SK-N-DZ (cell line): Measurements from ENCODE around the gene TRAPPC3L.

Experiments
- DNase-seq: peaks from one replicate; pipeline ENCODE4 v3.0.0-alpha.2; 2015; ENCODE audit warnings: low spot score

TRAPPC3L gene

DNA sequence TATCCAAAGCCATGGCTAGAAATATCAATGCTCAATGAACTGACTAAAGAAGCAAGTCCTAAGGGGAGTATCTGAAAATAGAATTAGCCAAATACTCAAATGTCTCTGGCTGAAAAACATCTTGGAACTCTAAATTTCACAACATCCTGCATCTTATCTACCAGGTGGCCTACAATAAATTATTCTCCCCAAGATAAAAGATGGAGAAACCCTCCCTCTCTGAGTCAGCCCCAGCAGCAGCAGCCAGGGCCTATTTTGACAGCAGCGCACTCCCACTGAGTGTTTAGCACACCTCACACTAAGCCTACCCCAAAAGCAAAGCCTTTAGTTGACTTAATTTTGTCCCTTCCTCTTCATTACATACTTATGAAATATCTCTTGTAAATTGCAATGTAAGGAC lies 78.4 kb downstream of the TRAPPC3L start:
- DNase-seq = no peak

- DNase-seq = no peak
Measured at GRCh38 chr6:116465246-116465645, 80.2 kb downstream of the TRAPPC3L start.

DNA sequence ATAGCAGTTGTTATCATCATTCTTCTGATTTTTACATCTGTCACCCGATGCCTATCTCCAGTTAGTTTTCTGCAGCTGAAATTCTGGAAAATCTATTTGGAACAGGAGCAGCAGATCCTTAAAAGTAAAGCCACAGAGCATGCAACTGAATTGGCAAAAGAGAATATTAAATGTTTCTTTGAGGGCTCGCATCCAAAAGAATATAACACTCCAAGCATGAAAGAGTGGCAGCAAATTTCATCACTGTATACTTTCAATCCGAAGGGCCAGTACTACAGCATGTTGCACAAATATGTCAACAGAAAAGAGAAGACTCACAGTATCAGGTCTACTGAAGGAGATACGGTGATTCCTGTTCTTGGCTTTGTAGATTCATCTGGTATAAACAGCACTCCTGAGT lies 82.2 kb downstream of the TRAPPC3L start:
- DNase-seq = no peak

DNA sequence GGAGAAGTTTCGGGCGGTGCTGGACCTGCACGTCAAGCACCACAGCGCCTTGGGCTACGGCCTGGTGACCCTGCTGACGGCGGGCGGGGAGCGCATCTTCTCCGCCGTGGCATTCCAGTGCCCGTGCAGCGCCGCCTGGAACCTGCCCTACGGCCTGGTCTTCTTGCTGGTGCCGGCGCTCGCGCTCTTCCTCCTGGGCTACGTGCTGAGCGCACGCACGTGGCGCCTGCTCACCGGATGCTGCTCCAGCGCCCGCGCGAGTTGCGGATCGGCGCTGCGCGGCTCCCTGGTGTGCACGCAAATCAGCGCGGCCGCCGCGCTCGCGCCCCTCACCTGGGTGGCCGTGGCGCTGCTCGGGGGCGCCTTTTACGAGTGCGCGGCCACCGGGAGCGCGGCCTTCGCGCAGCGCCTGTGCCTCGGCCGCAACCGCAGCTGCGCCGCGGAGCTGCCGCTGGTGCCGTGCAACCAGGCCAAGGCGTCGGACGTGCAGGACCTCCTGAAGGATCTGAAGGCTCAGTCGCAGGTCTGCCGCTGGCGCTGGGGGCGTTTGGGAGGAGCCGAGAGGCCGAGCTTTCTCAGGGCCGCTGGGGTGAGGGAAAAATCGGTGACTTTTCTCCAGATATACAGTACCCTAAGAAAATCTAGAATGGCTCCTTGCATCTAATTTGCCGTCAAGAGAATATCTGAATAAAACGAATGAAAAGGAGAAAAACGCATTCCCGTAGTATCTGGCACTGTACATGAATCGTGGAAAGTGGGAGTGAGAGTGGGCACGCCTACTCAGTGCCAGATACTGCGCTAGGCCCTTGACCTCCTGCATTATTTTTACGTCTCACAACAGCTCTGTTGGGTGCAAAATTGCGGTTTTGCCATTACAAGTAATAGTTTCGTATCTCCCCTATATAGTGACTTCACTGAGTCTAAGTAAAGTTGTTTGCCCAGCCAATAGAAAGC lies 83.3 kb downstream of the TRAPPC3L start:
- DNase-seq = peak; percentile 60

- no peak for DNase-seq
Measured at GRCh38 chr6:116461331-116461931, 84.1 kb downstream of the TRAPPC3L start, which contains the start of gene CALHM6. Gene CALHM6 (plus strand): TSS chr6:116461375. CDS start chr6:116461930, 555 bp downstream.

- no peak for DNase-seq
Measured at GRCh38 chr6:116459927-116460326, 85.6 kb downstream of the TRAPPC3L start.

- DNase-seq = no peak
Measured at GRCh38 chr6:116458264-116458663, 87.2 kb downstream of the TRAPPC3L start.

DNA sequence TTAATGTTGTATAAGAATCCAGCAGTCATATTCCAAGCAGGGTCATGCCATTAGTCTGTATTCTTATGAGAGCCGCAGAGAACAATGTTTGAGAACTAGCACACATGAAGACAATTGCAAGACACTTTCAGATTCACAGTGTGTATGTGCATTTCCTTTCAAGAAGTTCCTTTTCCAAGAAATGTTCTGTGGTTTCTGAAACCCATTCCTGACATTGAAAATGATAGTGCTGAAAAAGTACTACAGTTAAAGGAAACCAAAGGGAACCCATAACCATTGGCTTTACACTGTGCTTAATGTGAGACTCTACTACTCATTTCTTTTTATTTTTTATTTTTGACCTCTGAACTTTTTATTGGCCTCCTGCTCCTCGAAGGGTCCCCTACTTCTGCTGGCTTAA lies 88.6 kb downstream of the TRAPPC3L start:
- no peak for DNase-seq

GRCh38 chr6:116456106-116456505 lies 89.4 kb downstream of the TRAPPC3L start:
- no peak for DNase-seq

- DNase-seq = no peak
Measured at GRCh38 chr6:116452531-116452930, 93.0 kb downstream of the TRAPPC3L start.

DNA sequence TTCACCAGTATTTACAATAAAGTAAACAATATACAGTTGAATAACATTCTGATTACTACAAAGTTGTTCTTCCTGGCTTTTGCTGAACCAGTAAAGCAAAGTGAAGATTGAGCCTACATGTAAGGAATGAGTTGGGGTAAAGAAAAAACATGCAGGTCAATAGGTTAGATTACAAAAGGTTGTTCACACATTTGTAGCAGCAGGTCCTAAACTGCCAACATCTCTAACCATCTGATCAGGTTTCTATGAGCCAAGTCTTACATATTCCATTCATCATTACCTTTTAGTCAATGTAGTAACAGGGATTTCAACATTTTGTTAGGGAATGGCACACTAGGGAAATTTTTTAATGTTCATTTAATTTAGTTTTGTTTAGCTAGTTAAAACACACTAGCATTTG lies 93.6 kb downstream of the TRAPPC3L start:
- DNase-seq = no peak

DNA sequence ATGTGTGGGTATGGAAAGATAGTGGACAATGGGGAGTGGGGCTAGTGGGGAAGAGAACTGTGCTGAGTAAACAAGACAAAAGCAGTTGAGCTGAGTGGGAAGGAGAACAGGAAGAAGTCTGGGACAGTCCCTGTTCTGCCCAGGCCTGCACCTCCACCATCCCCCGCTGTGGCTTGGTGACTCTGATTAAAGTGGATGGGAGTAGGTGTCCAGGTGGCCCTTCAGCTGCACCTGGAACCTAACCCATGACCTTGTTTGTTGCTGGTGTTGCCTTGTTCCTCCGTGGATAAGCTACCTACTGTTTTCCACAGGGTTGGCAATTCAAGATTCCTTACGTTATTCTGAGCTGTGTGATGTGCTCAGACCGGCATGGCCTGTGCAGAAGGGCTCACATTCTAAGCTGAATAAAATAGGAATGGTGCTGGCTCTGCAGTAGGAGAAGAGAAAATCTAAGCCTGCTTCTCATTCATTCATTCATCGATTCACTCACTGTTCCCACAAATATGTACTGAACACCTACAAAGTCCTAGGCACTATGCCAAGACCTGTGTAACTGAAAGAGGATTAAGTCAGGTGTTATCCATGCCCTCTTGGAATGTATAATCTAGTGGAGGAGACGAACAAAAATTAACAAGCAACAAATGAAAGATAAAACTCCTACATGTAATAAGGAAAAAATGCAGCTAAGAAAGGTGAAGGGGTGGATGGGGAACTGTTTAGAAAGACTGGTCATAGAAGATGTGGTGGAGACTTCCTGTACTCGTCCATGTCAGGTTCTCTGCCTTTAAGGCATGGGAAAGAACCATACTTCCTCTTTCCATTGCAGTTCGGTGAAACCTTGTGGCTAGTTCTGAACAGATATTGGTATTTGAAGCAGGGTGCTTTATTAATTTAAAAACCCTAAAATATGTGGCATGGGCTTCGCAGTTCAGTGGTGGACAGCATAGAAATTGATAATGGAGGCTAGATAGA lies 94.4 kb downstream of the TRAPPC3L start:
- no peak for DNase-seq

DNA sequence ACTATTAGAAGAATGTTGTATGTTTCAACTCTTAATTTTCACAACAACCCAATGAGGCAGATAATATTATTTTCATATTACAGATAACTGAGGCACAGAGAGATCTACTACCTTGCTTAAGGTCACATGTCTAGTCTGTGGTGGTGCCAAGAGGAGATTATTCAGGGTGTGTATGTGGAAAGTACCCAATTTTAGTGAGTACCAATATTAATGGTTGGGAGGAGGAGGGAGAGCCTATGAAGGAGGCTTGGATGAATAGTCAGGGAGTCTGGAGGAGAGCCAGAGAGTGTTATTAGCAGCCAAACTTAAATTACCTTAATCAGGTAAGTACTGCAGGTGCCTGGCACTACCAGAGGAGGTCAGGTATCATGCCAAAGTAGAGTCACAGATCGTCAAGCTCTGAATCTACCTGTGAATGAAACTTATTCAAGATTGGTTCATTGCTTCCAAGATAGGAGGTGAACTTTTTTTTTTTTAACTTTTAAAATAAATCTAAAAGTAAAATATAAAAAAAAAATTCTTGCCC lies 95.2 kb downstream of the TRAPPC3L start:
- DNase-seq = no peak

DNA sequence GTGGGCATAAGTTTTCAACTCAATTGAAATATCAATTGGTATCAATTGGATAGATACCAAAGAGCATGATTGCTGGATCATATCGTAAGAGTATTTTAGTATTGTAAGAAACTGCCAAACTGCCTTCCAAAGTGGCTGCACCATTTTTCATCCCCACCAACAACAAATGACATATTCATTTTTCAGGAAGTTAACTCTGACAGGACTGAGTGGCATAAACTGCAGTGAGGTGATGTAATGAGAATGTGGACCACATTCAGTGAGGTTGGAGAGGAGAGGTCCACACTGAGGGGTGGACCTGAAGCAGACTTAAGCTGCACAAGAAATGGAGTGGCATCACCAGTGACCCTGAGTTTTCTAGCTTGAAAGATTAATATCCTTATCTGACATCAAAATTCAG lies 95.9 kb downstream of the TRAPPC3L start:
- DNase-seq = no peak

DNA sequence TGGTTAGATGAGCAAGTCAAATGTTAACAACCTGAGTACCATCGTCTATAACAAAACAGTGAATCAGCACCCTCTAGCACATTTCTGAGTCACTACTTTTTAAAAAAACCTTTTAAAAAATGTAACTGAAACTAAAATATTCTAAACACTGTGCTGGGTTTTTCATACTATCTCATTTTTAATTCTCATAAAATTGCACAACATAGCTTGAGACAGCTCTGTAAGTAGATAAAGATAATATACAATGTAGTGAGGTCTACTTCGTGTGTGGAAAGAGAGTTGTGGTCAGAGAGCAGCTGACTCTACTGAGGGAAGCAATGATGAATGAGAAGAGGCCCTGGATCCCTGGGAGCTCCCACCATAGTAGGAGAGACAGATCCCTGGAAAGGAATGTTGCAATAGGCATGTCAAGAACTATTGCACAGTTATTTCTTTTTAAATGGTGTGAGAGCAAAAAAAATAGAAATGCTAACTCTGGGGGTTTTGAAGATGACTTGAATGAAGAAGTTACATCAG lies 97.9 kb downstream of the TRAPPC3L start:
- no peak for DNase-seq

- no peak for DNase-seq
Measured at GRCh38 chr6:116447052-116447451, 98.4 kb downstream of the TRAPPC3L start.

GRCh38 chr6:116446399-116446798 lies 99.1 kb downstream of the TRAPPC3L start:
- DNase-seq = no peak

DNA sequence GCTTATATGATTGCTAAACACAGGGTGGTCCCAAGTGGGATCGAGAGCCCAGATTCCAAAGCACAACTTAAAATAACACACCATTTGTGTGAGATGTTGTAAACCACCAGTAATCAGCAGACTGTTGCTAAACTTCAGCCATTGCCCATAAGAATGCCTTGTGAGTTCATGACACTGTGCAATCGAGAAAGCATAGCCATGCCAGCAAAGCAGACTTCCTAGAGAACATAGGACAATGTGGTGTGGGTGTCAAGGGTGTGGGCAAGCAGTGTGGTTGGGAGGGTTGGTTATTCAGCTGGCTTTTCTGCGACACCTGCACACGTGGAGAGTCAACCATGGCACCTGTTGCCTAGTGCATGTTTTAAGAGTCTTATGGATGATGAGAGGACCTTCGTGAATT lies 100.4 kb downstream of the TRAPPC3L start:
- DNase-seq = no peak
